Psoas muscle (tissue), 8 donors: ENCODE results near the gene UROS. TPM values are rescaled to one million over a fixed set of nuclear protein-coding genes. Genes with fewer than 3 reads are reported as not detected.

Experiments
- ATAC-seq, 4 donors: fragments of 200-7000 bp; cut with Tn5 transposase; one replicate each; pipeline ENCODE4 v1.9.1; 2020; ENCODE audit warnings: moderate library complexity in 3 of 4, mild to moderate bottlenecking in 2 of 4
- DNase-seq, 2 donors: peaks; one replicate each; pipeline ENCODE4 v3.0.0-alpha.2; 2020
- H3K27ac ChIP-seq: fragments of 200-600 bp; one replicate; pipeline ENCODE4 v1.8.0; 2022
- H3K27me3 ChIP-seq, 3 donors: fragments of 200-600 bp in 1 of 3; one replicate each; pipeline versions ENCODE4 v1.6.1 to v1.8.0; 2013 to 2022; ENCODE audit warnings: low read length in 2 of 3, mild to moderate bottlenecking in 2 of 3, moderate library complexity in 1 of 3; ENCODE audit not compliant: insufficient read depth in 3 of 3
- H3K36me3 ChIP-seq, 2 donors: fragments of 200-600 bp in 1 of 2; one replicate each; pipeline versions ENCODE4 v1.6.1 to v1.8.0; 2013 to 2022; ENCODE audit warnings: low read depth in 1 of 2, mild to moderate bottlenecking in 1 of 2, moderate library complexity in 1 of 2; ENCODE audit not compliant: insufficient read depth in 1 of 2
- H3K4me1 ChIP-seq: fragments of 200-600 bp; one replicate; pipeline ENCODE4 v1.8.0; 2022
- H3K4me3 ChIP-seq: fragments of 200-600 bp; one replicate; pipeline ENCODE4 v1.8.0; 2022; ENCODE audit warnings: mild to moderate bottlenecking
- H3K9me3 ChIP-seq: fragments of 200-600 bp; one replicate; pipeline ENCODE4 v1.8.0; 2022
- WGBS, 3 donors: extraction: QIAGEN DNeasy Blood & Tissue Kit; methylation state at CpG; one replicate each; pipeline versions ENCODE4 v1.1.6 to v1.1.7; 2013; 5-methylcytosine and 5-hydroxymethylcytosine counted together
- intact Hi-C, 2 donors: fragments of 100-400 bp; cut with DNase I; formaldehyde crosslinking; loops; one replicate each; pipeline versions ENCODE4 v1.11.0 to v1.14.2; 2022
- polyA plus RNA-seq, 3 donors: library from polyadenylated mRNA; stranded (reverse); fragments of 200-250 nt; gene quantifications; one replicate each; pipeline ENCODE4 v1.2.3, GENCODE V29; 2013
- total RNA-seq, 4 donors: library from RNA; stranded (reverse); fragmentation: NEBNext Ultra II Directional in 2 of 4; extraction: Animal tissue kit (Norgen Biotek cat#: 25700) in 2 of 4; gene quantifications; one replicate each; pipeline versions ENCODE4 v1.2.1 to v1.2.4, GENCODE V29; 2021 to 2023
- TF ChIP-seq, protein P1 (sequence below): fragments of 200-600 bp; IDR thresholded peaks from one replicate; pipeline ENCODE4 v1.8.0; 2022; ENCODE audit warnings: antibody characterized with exemption
- donor health status: healthy with polysubstance abuse.
- donor health status: DM: no; HTN: no; CAD: no; lungs with moderate emphysema.
- donor health status: Bipolar disorder and iron deficiency.
- donor health status: healthy.
- donor health status: DM: yes; HTN: yes; CAD: no.
- donor health status: DM: no; HTN: no; CAD: no.
- donor health status: DM: no; HTN: no; CAD: no.
- donor health status: DM: yes; HTN: yes; CAD: no.

Gene UROS
- total and polyA plus RNA-seq, 7 donors: 39.6 to 73.6 (median 52.6) TPM

DNA sequence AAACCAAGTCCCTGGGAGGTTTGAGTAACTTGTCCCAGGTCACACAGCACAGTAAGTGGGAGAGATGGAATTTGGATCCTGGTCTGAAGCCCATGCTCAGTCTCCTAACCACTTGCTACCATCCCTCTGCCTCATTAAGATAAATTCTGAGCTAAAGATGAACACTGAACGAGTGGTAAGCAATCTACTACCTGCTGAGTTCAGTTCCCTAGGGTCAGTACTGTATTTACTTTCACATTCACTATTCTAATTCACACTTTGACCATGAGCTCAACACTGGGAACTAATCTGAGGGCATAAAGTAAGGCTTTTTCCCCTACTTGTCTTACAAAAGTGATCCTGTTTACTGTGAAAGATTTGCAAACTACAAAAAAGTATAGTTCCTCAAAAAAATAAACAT, 2.4 kb downstream of the UROS start:
- intact Hi-C loops: loop anchor here in 1 of 2 donors (5.0 kb wide), 2 partner anchors 98 to 903 kb away; no protein-coding TSS in a partner anchor
- WGBS, 3 donors: 44 to 62% (median 46%) methylated on average over 1 of the region's 1 CpG
- ATAC-seq (no peak), DNase-seq (no peak)
- H3K27ac ChIP-seq: no peak overlapping the region
- H3K9me3 ChIP-seq: no peaks in the 10 kb centered on the region
- peaks cover 29% of the 10 kb centered on the region for H3K4me1 ChIP-seq
- H3K27me3 ChIP-seq: no peaks in the 10 kb centered on the region
- peaks cover 0 to 13% of the 10 kb centered on the region in 2 donors for H3K36me3 ChIP-seq
- TF ChIP-seq, protein P1, sequence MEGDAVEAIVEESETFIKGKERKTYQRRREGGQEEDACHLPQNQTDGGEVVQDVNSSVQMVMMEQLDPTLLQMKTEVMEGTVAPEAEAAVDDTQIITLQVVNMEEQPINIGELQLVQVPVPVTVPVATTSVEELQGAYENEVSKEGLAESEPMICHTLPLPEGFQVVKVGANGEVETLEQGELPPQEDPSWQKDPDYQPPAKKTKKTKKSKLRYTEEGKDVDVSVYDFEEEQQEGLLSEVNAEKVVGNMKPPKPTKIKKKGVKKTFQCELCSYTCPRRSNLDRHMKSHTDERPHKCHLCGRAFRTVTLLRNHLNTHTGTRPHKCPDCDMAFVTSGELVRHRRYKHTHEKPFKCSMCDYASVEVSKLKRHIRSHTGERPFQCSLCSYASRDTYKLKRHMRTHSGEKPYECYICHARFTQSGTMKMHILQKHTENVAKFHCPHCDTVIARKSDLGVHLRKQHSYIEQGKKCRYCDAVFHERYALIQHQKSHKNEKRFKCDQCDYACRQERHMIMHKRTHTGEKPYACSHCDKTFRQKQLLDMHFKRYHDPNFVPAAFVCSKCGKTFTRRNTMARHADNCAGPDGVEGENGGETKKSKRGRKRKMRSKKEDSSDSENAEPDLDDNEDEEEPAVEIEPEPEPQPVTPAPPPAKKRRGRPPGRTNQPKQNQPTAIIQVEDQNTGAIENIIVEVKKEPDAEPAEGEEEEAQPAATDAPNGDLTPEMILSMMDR: no peak
- H3K4me3 ChIP-seq: no peak overlapping the region

DNA sequence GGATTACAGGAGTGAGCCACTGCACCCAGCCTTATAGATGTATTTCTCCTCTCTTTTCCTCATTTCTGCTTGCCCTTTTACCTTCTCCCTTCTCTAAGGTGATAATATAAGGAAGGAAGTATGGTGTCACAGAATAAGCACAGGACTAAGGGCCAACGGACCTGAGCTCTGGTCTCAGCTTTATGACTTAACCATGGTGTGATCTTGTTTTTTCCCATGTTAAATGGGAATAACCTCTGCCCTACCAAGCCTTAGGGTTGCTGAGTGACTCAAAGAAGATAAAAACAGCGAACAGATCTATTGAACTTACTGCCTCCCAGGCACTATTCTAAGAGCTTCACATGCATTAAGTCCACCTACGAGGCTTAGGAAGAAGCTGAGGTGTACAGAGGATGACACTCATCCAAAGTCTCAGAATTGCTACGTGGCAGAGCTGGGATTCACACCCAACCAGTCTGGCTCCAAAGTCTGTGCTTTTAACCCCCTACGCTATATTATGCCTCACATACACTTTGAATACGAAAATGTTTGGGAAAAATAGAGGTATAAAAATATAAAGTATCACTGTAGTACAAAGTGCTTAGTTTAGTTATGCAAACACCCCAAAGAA, 5.6 kb downstream of the UROS start:
- DNase-seq (no peak), ATAC-seq (no peak)
- H3K27ac ChIP-seq: no peak overlapping the region
- H3K4me3 ChIP-seq: no peak overlapping the region
- 89 to 90% (median 89%) methylated on average over 6 of the region's 6 CpGs for WGBS, 3 donors
- intact Hi-C loops: no loop called here
- H3K4me1 ChIP-seq: peaks cover 13% of the 10 kb centered on the region
- peaks cover 9 to 37% of the 10 kb centered on the region in 2 donors for H3K36me3 ChIP-seq
- TF ChIP-seq, protein P1: no peak
- no peaks in the 10 kb centered on the region for H3K9me3 ChIP-seq
- no peaks in the 10 kb centered on the region for H3K27me3 ChIP-seq

DNA sequence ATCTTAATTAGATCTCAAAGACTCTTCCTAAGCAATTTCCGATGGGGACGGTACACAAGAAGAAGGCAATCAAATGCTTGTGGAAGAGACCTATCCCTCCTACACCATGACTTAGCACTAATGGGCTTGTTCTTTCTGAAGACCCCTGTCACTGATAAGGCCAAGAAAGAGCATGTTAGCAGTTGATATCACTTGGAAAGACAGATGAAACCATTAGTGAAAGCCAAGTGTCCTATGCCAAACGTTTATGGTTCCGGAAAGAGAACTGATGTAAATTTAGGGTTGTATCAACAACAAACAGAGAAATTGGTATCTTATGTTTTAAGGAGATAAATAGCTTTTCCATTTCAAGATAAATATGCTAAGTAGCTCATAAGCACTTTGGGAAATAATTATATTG, 6.5 kb downstream of the UROS start:
- Histone ChIP-seq H3K4me1 (peaks cover 6% of the 10 kb centered on the region), H3K27me3 (no peaks in the 10 kb centered on the region), H3K9me3 (no peaks in the 10 kb centered on the region), H3K27ac (no peak overlapping the region), H3K36me3 (peaks cover 9 to 45% of the 10 kb centered on the region in 2 donors), H3K4me3 (no peak overlapping the region)
- intact Hi-C loops: no loop called here
- WGBS, 3 donors: 81 to 94% (median 89%) methylated on average over 4 of the region's 4 CpGs
- DNase-seq (no peak), ATAC-seq (no peak)
- TF ChIP-seq, protein P1: no peak

DNA sequence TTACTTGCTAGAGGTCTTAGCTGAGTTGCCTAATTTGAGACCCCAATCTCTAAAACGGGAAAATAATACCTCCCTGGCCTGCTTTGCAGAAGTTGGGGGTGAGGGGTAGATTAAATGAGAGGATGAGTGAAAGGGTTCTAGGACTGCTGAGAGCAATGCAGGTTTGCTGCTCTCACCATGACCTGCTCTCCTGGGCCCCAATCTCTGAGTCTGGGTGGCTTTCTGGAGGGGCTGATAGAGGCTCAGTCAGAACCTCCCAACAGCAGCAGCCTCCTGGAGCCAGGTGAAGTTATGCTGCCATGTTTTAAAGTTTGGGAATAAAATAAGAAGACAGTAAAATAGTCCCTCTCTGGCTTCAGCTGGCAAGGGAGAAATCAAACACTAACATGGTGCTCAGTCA, 7.3 kb downstream of the UROS start:
- intact Hi-C loops: no loop called here
- Histone ChIP-seq H3K27me3 (no peaks in the 10 kb centered on the region), H3K27ac (no peak overlapping the region), H3K9me3 (no peaks in the 10 kb centered on the region), H3K4me1 (no peaks in the 10 kb centered on the region), H3K4me3 (no peak overlapping the region), H3K36me3 (peaks cover 9 to 52% of the 10 kb centered on the region in 2 donors)
- TF ChIP-seq, protein P1: no peak
- DNase-seq (no peak), ATAC-seq (no peak)
- WGBS, 3 donors: 0 to 29% (median 0%) methylated on average over 1 of the region's 1 CpG
